SK-N-SH (cell line): Measurements from ENCODE around the gene TTC17.

ENCODE experiments used
- EP300 ChIP-seq, 2 experiments: IDR thresholded peaks; 2 replicates each; pipeline versions ENCODE4 v1.4.0 to v1.6.1; 2012; ENCODE audit warnings: borderline replicate concordance in 1 of 2, low read depth in 1 of 2, low read length in 1 of 2
- EZH2phosphoT487 ChIP-seq: fragments of 200-600 bp; sonication (generic); IDR thresholded peaks from 2 replicates; pipeline ENCODE4 v1.6.1; 2017; ENCODE audit warnings: low read depth, mixed run types, mild to moderate bottlenecking, antibody characterized with exemption, moderate library complexity, borderline replicate concordance
- FOXJ3 ChIP-seq: sonication (generic); formaldehyde crosslinking; IDR thresholded peaks from 2 replicates; pipeline ENCODE4 v1.5.1; 2020; ENCODE audit warnings: mild to moderate bottlenecking, missing genetic modification reagents
- MAX ChIP-seq: IDR thresholded peaks from 2 replicates; pipeline ENCODE4 v1.4.0; 2012; ENCODE audit warnings: low read depth
- TF ChIP-seq, protein P1 (sequence below): IDR thresholded peaks from 2 replicates; pipeline ENCODE4 v1.4.0; 2012; ENCODE audit warnings: low read depth, borderline replicate concordance
- TF ChIP-seq, protein P2 (sequence below): IDR thresholded peaks from 2 replicates; pipeline ENCODE4 v1.6.1; 2012; ENCODE audit warnings: mild to moderate bottlenecking, low read depth, low read length, moderate library complexity

- TF ChIP-seq, protein P1, sequence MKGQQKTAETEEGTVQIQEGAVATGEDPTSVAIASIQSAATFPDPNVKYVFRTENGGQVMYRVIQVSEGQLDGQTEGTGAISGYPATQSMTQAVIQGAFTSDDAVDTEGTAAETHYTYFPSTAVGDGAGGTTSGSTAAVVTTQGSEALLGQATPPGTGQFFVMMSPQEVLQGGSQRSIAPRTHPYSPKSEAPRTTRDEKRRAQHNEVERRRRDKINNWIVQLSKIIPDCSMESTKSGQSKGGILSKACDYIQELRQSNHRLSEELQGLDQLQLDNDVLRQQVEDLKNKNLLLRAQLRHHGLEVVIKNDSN, result no peak
- TF ChIP-seq EP300 (IDR thresholded peaks at IDR 0.05; ENCODE audit: borderline replicate concordance in 1 of 2, low read depth in 1 of 2, low read length in 1 of 2) (no peak), EZH2phosphoT487 (no peak), MAX (no peak), FOXJ3 (CRISPR knock-in tag) (no peak)
- TF ChIP-seq, protein P2, sequence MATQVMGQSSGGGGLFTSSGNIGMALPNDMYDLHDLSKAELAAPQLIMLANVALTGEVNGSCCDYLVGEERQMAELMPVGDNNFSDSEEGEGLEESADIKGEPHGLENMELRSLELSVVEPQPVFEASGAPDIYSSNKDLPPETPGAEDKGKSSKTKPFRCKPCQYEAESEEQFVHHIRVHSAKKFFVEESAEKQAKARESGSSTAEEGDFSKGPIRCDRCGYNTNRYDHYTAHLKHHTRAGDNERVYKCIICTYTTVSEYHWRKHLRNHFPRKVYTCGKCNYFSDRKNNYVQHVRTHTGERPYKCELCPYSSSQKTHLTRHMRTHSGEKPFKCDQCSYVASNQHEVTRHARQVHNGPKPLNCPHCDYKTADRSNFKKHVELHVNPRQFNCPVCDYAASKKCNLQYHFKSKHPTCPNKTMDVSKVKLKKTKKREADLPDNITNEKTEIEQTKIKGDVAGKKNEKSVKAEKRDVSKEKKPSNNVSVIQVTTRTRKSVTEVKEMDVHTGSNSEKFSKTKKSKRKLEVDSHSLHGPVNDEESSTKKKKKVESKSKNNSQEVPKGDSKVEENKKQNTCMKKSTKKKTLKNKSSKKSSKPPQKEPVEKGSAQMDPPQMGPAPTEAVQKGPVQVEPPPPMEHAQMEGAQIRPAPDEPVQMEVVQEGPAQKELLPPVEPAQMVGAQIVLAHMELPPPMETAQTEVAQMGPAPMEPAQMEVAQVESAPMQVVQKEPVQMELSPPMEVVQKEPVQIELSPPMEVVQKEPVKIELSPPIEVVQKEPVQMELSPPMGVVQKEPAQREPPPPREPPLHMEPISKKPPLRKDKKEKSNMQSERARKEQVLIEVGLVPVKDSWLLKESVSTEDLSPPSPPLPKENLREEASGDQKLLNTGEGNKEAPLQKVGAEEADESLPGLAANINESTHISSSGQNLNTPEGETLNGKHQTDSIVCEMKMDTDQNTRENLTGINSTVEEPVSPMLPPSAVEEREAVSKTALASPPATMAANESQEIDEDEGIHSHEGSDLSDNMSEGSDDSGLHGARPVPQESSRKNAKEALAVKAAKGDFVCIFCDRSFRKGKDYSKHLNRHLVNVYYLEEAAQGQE, result no peak
Measured at GRCh38 chr11:43489869-43490465, 131.2 kb downstream of the TTC17 start.
